GM21390 (cell line): ENCODE measurements around the gene RSPH9.
"Not testable (repeated sequence)": the region's sequence is repeated elsewhere in the genome, so short reads cannot be mapped to it uniquely, and the experiment has no call there.

Experiments
- ATAC-seq: cut with Tn5 transposase; IDR thresholded peaks from one replicate; pipeline ENCODE4 v1.9.1; 2021; ENCODE audit not compliant: unreplicated experiment

Gene RSPH9

DNA sequence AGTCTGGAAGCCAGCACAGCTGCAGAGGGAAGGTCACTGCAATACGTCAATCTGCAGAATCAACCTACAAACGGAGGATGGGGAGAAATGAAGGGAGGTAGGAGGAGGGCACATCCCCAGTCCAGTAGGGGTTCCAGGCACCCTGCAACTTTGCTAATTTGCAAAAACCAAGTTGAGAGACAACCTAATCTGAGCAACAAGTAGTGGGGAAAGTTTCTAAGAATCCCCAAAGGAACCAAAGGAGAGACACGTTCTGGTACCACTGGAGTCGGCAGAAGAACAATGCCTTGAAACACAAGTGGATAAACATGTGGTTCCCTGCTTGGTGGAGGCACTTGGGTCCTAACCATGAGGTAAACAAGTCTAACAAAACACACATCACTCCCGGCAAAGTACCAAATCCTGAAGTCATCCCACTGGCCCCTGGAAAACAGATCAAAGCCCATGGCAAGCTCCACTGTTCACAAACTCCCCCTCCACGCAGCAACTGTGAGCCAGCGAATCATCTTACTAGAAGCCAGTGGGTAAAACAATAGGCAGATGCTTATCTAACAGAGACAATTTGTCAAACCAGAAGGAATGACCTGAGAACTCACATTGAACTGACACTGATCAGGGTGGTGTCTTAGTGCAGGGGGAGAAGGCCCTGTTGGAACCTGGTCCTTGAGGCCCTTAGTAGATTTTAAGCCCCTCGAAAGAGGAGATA, 38.0 kb downstream of the RSPH9 start:
- no peak for ATAC-seq

DNA sequence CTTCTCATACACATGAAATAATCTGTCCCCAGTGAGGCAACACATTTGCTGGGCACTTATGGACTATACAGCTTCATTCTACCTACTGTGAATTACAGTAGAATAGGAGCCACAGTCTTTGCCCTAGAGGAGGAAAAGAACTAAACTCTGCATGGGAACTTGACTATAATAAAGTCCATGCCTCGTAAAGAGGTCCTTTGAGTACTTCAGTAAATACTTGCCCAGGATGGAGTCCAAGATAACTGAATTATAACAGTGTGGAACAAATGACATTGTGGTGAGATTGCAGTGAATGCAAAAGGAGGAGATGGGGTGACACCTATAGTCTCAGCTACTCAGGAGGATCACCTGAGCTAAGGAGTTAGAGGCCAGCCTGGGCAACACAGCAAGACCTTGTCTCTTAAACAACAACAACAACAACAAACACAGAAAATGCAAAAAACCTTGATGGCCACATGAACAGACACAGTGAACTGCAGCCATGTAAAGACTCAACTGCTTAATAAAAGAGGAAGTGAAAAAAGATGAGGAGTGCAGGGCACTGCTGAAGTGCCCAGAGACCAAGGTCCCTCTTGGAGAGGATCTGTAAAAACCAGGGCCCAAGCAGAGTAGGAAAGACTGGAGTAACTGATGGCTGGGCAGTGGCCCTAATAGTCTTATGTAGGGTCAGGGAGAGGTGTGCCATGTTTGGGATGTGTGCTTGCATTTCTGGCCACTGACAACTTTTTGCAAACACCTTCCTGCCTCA, 39.0 kb downstream of the RSPH9 start:
- ATAC-seq, result no peak

DNA sequence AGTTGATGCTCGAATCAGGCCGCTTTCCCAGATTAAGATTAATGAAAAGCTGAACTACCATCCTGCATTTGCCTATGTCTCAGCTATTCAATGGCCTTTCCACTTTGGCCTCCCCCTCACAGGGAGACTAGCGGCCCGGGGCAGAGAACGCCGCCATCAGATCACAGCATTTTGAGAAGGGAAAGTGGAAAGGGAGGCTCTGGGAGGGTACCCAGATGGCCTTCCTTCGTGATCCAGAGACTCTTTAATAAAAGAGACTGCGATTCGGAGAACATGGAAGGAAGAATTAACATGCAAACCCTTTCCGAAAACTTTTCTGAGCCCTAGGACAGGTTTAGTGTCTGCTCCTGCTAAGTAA, 42.2 kb downstream of the RSPH9 start:
- no peak for ATAC-seq

DNA sequence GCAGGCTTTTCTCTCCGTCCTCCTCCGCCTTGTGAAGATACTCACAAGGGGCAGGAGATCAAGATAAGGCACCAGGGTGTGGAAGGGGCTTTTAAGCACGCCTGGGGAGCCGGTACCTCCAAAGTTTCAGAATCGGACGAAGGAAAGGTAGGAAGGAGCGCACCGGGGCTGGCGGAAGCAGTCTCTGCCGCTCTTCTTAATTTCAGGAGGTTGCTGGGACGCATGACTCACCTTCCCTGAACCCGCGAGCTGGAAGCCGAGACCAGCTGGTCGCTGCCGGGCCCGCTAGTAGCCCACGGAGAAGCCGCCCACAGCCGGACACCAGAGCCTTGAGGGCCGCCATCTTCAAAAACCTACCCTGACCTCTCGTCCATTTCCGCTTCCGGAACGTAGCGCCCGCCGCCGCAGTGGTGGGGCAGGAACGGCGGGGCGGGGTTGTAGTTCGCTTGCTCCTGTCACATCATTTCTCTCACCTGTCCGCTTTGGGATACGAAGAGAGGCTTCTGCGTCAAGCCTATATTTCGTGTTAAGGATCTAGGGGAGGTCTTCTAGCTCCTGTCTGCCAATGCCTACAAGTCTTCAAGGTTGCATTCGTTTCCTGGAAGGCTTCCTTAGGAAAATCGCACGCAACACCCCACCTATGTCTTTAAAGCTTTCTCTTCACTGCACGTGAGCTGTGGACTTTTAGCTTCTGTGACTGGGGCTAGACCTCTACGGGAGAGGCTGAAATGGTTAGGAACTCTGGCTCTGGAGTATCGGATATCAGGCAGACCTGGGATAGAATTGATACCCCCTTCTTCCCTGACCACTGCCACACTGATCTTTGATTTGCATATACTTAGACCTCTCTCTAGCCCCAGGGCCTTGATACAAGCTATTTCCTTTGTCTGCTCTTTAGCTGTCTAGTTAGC, 42.9 kb downstream of the RSPH9 start, which contains the start of gene MRPS18A:
TSS of gene MRPS18A (minus strand) at position 355 of the 911 bp plus-strand sequence. CDS start at position 343, 12 bp downstream.
- ATAC-seq, result peak; percentile 91

DNA sequence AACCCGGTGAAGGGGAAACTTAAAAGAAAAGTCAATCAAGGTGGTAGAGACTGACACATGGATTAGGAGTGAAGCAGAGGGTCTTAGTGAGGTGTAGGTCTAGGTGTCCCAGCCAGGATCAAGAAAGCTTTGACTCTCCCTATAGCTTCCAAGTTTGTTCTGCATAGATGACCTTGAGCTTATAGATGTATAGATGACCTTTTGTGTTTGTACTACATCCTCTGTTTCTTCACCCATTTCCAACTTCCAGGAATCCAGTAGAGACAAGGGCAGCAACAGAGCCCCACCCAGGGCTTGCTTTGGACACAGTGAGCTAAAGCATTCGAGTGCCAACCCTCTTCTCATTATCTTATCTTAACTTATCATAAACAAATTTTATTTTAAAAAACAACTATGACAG, 44.6 kb downstream of the RSPH9 start:
- no peak for ATAC-seq

DNA sequence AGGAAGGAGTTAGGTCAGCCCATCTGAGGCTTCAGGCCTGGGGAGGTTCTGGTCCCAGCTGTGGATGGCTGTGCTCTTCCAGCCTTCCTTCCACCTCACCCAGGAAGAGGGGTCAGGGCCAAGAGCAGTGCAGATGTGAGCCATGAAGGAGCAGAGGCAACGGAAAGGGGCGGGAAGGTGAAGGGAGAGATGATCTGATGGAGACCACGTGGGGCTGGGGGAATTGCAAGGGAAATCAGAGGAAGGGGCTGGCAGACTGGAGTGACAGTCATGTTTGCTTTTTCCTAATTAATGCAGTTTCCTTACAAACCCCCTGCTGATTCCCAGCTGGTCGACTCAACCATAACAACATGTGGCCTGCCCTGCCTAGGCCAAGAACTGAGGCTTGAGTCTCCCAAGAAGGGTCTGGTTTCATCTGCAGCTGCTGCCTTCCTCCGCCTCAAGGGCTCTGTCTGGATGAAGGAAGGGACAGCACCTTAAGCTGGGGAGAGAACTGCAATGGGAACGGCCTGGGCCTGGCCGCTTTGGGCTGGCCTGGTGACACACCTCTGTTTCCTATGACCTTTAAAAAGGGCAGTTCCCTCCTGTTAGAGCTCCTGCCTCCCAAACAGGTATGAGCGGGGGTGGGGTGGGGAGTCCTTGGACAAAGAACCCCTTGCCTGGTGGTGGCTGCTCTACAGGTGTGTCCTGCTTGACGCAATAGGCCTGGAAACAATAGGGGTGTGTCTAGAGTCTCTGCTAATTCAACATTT, 50.6 kb downstream of the RSPH9 start:
- no peak for ATAC-seq

DNA sequence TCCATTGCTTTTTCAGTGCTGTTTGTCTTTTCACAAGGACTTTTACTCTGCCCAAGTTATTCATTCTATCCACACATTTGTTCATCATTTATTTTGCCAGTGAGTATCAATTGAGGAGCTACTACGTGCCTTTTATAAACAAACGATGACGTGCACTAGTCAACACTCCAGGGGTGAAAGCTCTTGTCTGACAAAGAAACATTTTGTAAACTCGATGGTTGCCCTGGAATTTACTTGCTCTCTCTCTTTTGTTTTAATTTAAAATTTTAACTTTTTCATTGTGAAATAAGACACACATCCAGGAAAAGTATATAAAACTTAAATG, 51.1 kb downstream of the RSPH9 start:
- no peak for ATAC-seq

DNA sequence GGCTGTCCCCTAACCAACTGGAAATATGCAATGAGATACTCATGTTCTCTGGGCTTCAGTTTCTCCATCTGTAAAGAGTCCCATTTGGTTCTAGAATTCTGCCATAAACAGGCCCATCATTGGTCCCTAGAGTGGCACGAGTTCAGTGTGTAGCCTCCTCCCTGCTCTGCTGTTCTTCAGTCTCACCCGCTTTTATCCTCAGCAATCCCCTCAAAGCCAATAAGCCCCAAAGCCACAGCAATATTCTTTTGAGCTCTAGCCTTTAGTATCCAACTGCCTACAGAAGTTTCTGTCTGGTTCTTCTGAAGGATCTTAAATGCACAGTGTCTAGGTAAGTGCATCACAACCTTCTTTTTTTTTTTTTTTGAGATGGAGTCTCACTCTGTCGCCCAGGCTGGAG, 52.6 kb downstream of the RSPH9 start:
- no peak for ATAC-seq

DNA sequence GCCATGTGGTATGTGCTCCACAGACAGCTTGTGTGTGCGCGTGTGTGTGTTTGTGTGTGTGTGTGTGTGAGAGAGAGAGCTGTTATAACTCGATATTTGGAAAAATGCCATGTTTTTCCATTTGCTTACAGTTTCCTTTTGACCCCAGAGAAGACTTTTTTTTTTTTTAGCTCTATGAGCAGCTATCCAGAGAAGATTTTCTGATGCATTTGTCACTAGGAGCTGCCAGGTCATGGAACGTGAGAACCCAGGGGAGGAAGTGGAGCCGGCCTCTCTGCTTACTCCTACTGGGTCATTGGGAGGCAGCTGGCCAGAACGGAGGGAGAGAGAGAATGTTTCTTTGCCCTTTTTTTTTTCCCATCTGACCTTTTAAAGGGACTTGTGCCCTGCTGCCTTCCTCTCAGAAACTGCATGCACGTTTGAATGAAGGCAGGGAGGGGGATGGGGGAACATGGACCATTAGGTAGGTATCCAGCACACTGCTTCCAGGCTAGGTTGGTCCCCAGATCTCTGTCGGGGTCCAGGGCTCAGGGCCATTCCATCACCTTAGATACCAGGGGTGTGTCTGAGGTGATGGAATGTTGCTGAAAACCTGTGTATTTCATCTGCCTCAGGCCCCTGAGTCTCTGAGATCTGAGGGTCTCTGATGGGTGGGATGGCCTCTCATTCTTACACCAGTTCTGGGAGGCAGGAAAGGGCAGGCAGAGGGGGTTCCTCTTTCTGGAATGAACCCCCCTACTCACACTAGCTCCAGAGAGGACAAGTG, 53.9 kb downstream of the RSPH9 start:
- ATAC-seq, result no peak

DNA sequence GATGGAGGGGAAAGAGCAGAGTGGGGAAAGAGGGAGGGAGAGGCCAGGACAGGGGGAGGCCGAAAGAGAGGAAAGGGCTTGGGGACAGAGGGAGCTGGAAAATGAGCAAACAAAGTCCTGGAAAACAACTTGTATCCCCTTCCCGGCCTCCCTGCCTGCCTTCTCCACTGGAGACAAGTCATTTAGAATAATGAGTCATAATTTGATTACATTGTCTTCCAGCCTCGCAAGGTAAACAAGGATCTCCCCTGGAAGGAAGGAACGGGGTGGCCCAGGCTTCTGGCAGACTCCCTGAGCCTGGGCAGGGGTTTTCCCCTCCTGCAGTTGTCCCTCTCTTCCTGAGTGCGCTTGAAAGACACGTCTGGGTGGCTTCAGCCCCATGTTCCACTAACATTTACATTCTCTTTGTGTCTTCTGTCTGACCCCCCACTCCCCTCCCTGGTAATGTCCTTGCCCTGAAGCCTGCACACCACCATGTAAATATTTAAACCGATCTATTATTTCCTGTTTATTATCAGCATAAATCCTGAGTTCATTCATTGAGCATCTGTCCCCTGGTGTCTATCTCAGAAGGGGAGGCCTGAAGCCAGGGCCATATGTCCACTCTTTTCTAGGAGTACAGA, 54.8 kb downstream of the RSPH9 start:
- ATAC-seq, result no peak

DNA sequence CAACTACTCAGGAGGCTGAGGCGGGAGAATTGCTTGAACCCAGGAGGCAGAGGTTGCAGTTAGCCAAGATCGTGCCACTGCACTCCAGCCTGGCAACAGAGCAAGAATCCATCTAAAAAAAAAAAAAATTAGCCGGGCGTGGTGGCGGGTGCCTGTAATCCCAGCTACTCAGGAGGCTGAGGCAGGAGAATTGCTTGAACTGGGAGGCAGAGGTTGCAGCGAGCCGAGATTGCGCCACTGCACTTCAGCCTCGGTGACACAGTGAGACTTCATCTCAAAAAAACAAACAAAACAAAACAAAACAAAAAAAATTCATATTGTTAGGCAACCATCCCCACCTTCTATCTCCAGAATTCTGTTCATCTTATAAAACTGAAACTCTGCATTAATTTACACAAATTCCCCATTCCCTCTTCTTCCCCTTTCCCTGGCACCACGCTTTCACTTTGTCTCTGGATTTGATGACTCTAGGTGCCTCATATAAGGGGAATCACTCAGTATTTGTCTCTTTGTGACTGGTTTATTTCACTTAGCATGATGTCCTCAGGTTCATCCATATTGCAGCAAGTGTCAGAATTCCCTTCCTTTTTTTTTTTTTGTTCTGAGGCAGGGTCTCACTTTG, 56.2 kb downstream of the RSPH9 start:
- ATAC-seq, result not testable (repeated sequence)

DNA sequence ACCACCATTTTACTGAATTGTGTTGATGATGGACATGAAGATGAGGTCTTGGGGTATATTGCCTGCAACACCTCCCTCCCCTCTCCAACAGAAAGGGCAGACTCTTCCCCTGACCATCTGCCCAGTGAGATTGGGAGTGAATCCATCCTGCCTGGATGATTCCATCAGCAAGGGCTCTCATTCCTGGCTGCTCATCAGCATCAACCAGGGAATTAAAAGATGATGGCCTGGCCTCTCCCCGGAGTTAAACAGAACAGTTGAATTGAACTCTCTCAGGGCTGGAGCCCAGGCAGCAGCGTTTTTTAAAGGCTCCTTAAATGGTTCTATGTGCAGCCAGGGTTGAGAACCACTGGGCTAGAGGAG, 57.3 kb downstream of the RSPH9 start:
- no peak for ATAC-seq

DNA sequence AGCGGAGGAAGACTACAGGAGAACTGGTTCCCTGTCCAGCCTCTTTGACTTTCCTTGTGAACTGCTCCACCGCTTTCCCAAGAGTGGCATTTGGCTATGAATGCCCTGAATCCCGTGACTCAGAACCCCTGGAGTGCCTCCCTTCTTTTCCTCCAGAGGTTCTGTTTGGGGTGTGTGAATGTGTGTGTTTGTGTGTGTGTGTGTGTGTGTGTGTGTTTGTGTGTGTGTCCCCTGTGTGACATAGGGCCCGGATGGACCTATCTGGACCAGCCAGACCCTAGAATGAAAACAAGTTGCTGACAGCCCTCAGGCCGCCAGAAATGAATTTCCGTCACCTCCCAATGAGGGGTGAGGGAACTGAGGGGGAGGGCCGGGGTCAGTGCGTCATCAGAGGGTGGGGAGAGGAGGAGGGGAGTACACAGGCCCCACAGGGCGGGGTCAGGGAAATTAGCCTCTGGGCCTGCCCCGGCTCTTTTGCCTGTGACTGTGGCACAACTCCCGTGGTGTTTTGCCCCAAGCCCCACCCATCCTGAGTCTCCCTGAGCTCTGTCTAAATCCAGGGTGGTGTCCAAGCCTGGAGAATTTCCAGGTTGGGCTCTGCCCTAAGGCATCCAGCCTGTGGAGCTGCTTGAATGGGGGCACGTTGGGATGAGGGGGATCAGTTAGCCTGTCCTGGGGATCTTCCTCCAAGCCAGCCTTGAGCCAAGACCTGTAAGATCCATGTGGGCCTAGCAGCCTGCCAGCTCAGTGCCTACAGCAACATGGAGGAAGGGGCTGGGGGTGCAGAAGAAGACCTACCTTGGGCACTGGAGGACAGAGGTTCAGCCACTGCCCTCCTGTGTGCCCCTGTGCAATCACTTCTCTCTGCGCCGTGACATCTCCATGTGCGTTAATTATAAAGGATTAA, 58.0 kb downstream of the RSPH9 start:
- ATAC-seq, result no peak

DNA sequence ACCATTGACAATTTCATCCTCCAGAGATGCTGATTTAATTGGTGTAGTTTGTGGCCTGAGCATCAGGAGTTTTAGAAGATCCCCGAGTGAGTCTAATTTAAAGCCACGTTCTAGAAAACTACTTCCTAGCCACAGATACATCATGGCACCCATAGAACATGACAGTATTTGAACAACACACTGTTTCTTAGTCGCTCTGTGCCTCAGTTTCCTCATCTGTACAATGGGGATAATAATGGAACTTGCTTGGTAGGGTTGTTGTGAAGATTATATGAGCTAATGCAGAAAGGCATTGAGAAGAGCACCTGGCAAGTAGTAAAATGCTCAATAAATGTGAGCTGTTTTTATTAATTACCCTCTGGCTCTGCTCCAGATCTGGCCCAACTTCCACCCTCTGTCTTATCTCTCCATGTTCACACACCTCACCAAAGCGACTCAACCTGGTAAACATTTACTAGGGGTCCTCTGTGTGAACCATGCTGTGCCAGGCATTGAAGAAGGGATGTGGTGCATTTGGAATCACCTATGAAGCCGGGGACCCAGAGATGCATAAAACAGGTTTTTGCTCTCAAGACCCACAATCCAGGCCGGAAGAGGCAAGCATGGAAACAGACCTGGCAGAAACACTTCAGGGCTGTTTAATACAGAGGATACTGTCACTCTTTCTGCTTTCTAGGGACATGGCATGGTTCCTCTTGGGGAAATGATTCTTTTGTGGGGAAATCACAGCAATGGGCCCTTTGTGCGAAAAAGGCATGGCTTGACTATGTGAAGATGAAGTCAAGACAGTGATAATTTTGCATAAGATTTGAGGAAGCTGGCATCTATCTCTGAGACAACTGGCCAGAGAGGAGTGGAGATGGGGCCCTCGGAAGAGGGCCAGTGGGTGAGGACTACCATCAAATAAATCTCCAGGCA, 58.9 kb downstream of the RSPH9 start:
- no peak for ATAC-seq

DNA sequence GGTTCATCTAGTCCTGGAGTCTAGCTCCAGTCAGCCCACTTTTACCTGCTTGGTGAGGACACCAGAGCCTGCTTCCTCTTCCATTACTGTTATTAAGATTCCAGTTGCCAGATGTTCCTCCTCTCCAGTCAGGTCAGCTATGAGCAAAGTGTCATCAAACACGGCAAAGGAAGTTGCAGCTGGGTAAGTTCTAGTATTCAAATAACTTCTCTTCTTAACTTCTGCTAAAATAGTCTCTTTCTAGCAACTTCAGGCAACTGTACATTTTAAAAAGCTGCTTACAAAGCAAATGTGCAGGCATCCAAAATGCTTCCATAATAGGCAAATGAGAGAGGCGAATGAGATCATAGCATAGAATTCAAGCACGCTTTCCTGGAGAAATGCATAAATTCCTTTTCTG, 61.2 kb downstream of the RSPH9 start:
- ATAC-seq, result no peak

DNA sequence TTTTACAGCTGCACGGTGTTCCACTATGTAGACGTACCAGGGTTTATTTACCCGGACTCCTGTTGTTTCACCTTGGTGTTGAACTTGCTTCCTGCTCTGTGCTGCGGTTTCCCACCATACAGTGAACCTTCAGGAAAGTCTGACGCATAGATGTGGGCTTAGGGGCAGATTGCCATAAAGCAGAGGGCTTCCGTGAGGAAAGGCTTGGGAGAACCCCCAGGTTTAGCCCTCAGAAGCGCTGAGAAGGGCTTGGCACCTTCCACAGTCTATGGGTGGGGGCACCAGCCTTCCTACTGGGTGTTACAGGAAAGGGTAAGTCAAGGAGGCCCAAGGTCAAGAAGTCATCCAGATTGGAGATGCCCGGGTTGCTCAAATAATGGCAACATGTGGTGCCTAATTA, 62.0 kb downstream of the RSPH9 start:
- no peak for ATAC-seq

DNA sequence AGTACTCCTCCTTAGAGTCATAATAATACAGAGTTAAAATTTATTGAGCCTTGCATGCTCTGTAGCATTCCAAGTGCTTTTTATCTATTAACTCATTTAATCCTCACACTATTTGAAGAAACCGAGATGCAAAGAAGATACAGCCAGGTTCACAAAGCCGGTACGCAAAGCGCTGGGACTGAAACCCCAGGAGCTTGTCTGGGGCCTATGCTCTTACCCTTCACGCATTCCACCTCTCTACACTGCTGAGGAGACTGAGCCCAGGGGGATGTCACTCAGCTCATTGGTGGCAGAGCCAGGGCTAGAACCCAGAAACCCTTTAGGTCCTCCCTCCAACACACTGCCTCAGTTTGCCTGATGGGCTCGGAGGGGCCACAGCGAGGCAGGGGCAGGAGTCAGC, 62.4 kb downstream of the RSPH9 start:
- ATAC-seq, result no peak
